Neuron (in vitro differentiated cells): ENCODE data around the gene EPB41.
"Not testable (repeated sequence)": the region's sequence is repeated elsewhere in the genome, so short reads cannot be mapped to it uniquely, and the experiment has no call there.

Source experiments
- H2AFZ ChIP-seq: one replicate; pipeline ENCODE4 v1.6.1; 2013; ENCODE audit warnings: low read depth, mild to moderate bottlenecking, inconsistent platforms, low read length, moderate library complexity
- H3K27me3 ChIP-seq: one replicate; pipeline ENCODE4 v1.6.1; 2013; ENCODE audit warnings: low read length; ENCODE audit not compliant: insufficient read depth
- H3K36me3 ChIP-seq: one replicate; pipeline ENCODE4 v1.6.1; 2013; ENCODE audit warnings: low read length; ENCODE audit not compliant: insufficient read depth
- H3K4me1 ChIP-seq: one replicate; pipeline ENCODE4 v1.6.1; 2013; ENCODE audit warnings: low read length; ENCODE audit not compliant: insufficient read depth
- H3K4me3 ChIP-seq: 2 replicates; pipeline ENCODE4 v1.5.1; 2013; ENCODE audit warnings: mild to moderate bottlenecking, low read length, moderate library complexity
- H3K9me3 ChIP-seq: one replicate; pipeline ENCODE4 v1.6.1; 2013; ENCODE audit warnings: low read length

Gene EPB41

DNA sequence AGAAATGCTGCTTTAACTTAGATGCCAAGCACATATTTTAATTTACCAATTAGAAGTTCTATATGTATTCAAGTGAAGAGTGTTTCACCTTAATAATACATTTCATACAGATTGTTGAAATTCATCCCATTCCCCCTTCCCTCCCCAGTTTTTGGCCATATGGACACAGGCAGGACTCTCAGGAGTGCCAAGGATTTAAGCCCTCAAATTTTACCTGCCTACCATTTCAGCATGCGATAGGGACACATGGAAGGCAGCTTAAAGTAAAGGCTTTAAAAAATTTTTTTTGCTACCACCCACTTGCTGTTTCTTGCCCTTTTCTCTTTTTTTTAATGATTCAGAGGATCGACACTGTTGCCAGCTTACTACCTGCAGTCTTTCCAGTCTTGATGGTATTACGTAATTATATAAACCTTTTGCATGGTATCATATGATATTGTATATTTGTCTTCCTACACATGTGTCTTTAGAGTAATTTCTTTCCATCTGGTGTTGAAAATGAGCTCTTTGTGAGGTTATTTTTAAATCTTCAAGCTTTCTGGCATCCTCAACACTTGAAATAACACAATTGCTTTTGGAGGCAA is 7.0 kb downstream of the EPB41 start:
- Histone ChIP-seq H2AFZ (no peak overlapping the region), H3K4me3 (no peak overlapping the region), H3K4me1 (peaks cover 16% of the 10 kb centered on the region), H3K9me3 (no peaks in the 10 kb centered on the region), H3K36me3 (no peaks in the 10 kb centered on the region), H3K27me3 (no peaks in the 10 kb centered on the region)

DNA sequence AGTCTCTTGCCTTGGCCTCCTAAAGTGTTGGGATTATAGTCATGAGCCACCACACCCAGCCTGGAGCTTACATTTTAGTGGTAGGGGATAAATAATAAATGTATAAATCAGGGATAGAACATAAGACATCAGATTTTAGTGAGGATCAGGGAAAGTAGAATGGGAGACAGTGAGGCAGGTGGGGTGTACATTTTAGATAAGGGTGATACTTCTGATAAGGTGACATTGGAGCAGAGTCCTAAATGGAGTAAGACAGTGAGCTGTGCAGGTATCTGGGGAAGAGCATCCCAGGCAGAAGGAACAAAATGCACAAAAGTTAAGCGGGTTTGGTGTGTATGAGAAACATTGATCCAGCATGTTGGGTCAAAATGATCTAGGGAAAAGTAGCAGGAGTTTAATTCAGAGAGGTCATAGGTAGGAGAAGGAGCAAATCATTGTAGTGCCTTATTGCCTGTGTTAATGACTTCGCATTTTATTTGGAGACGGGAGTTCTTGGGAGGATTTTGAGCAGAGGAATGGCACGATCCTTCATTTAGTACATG is 11.1 kb downstream of the EPB41 start:
- H3K36me3 ChIP-seq: no peaks in the 10 kb centered on the region
- H2AFZ ChIP-seq: no peak overlapping the region
- H3K4me3 ChIP-seq: no peak overlapping the region
- peaks cover 20% of the 10 kb centered on the region for H3K4me1 ChIP-seq
- H3K9me3 ChIP-seq: no peaks in the 10 kb centered on the region
- H3K27me3 ChIP-seq: no peaks in the 10 kb centered on the region

- H3K27me3 ChIP-seq: no peaks in the 10 kb centered on the region
- H3K4me3 ChIP-seq: no peak overlapping the region
Measured at GRCh38 chr1:28926629-28927265, 12.4 kb downstream of the EPB41 start.

DNA sequence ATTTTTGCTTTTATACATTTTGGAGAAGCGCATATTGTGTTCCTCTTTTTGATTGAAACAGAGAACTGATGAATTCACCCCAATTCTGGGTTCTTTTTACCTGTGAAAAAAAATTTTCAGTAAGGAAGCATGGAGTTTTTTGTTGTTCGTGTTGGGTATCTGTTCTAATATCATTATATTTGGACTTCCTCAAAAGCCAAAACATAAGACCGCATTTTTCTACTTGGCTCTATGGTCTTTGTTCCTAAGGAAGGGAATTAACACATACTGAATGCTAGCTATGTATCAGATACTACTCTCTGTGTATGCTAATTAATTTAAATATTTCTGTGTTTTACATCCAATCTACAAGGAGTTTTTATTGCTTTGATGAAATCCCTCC is 12.9 kb downstream of the EPB41 start:
- Histone ChIP-seq H3K9me3 (no peaks in the 10 kb centered on the region), H3K4me1 (peaks cover 20% of the 10 kb centered on the region), H2AFZ (no peak overlapping the region), H3K4me3 (no peak overlapping the region), H3K27me3 (no peaks in the 10 kb centered on the region), H3K36me3 (no peaks in the 10 kb centered on the region)

More at GRCh38 chr1:28926629-28927265, 12.4 kb downstream of the EPB41 start:
- Histone ChIP-seq H2AFZ (no peak overlapping the region), H3K36me3 (no peaks in the 10 kb centered on the region), H3K9me3 (no peaks in the 10 kb centered on the region), H3K4me1 (peaks cover 20% of the 10 kb centered on the region)

DNA sequence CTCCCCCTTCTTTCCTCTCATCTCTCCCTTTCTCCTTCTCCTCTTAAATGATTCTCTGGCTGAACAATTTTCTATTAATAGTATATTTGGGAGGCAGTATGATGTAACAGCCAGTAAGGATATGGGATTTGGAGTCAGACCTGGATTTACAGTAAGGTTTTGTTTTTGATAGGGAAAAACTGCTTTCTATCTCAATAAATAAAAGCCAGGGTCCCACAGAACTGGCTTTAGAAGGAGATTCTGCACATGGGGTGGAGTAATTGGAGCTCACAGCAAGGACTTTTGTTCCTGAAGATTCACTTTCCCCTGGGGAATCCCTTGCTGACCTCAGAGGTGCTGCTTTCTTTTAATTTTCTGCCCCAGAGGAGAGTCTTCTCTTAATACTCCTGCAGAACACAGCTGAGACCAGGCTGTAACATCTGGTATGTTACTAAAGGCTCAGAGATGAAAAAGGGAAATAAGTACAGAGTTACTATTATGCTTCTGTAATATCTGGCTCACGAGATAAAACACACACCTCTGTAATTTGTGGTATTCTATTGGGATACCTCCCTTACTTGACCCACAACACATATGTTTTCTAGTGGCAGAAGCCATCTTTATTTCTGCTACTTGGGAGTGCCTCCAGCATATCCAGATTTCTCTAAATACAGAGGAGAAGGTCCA is 13.4 kb downstream of the EPB41 start:
- H3K4me3 ChIP-seq: no peak overlapping the region
- peaks cover 20% of the 10 kb centered on the region for H3K4me1 ChIP-seq
- H3K9me3 ChIP-seq: no peaks in the 10 kb centered on the region
- H3K27me3 ChIP-seq: no peaks in the 10 kb centered on the region
- no peaks in the 10 kb centered on the region for H3K36me3 ChIP-seq
- H2AFZ ChIP-seq: no peak overlapping the region

GRCh38 chr1:28928314-28928941 is 14.1 kb downstream of the EPB41 start:
- Histone ChIP-seq H3K36me3 (no peaks in the 10 kb centered on the region), H3K27me3 (no peaks in the 10 kb centered on the region), H2AFZ (no peak overlapping the region), H3K4me3 (no peak overlapping the region), H3K4me1 (peaks cover 20% of the 10 kb centered on the region), H3K9me3 (no peaks in the 10 kb centered on the region)

DNA sequence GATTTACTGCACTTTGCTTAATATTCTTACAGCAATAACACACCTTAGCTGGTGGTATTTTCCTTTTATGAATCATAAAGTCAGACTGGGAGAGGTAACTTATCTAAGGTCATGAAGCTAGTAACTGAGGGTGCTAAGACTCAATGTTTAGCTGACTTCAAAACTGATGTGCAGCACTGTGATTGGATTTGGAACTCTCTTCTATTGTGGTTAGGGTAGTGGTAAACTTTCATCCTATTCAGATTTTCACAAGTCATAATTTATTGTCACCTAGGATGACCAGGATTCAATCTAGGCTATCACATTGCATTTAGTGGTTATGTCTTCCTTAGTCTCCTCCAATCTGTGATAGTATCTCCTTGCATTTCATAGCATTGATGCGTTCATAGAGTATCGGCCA is 18.9 kb downstream of the EPB41 start:
- Histone ChIP-seq H3K9me3 (peaks cover 4% of the 10 kb centered on the region), H3K4me1 (peaks cover 3% of the 10 kb centered on the region), H3K27me3 (no peaks in the 10 kb centered on the region), H2AFZ (no peak overlapping the region), H3K4me3 (no peak overlapping the region), H3K36me3 (no peaks in the 10 kb centered on the region)

DNA sequence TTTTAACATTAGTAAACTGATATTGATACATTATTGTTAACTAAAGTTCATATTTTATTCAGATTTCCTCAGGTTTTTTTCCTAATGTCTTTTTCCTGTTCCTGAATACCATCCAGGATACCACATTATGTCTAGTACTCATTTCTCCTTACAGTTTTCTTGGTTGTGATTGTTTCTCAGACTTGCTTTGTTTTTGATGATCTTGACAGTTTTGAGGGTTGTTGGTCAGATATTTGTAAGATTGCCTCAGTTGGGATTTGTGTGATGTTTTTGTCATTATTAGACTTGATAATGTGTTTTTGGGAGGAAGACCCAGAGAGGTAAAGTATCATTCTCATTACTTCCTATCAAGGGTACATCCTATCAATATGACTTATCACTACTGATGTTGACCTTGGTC is 19.5 kb downstream of the EPB41 start:
- no peak overlapping the region for H3K4me3 ChIP-seq
- no peaks in the 10 kb centered on the region for H3K36me3 ChIP-seq
- no peaks in the 10 kb centered on the region for H3K4me1 ChIP-seq
- no peak overlapping the region for H2AFZ ChIP-seq
- no peaks in the 10 kb centered on the region for H3K27me3 ChIP-seq
- peaks cover 6% of the 10 kb centered on the region for H3K9me3 ChIP-seq

GRCh38 chr1:28934676-28935075 is 20.3 kb downstream of the EPB41 start:
- Histone ChIP-seq H3K27me3 (no peaks in the 10 kb centered on the region), H3K4me1 (no peaks in the 10 kb centered on the region), H3K4me3 (no peak overlapping the region), H2AFZ (no peak overlapping the region), H3K9me3 (peaks cover 6% of the 10 kb centered on the region), H3K36me3 (no peaks in the 10 kb centered on the region)

DNA sequence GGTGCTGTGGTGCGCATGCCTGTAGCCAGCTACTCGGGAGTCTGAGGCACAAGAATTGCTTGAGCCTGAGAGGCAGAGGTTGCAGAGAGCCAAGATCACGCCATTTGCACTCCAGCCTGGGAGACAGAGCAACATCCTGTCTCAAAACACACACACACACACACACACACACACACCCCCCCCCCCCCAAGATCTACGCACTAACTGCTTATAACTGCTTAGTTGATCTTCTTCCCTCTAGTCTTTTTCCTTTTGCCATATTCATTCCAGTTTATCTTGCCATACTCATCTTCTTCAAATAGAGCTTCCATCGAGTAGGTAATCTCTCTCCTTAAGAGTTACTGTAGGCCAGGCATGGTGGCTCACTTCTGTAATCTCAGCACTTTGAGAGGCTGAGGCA is 20.9 kb downstream of the EPB41 start:
- Histone ChIP-seq H3K4me3 (no peak overlapping the region), H3K36me3 (no peaks in the 10 kb centered on the region), H2AFZ (no peak overlapping the region), H3K27me3 (no peaks in the 10 kb centered on the region), H3K4me1 (no peaks in the 10 kb centered on the region), H3K9me3 (peaks cover 9% of the 10 kb centered on the region)

- H3K36me3 ChIP-seq: no peaks in the 10 kb centered on the region
- H3K4me1 ChIP-seq: no peaks in the 10 kb centered on the region
- no peaks in the 10 kb centered on the region for H3K27me3 ChIP-seq
- no peak overlapping the region for H2AFZ ChIP-seq
- no peak overlapping the region for H3K4me3 ChIP-seq
- H3K9me3 ChIP-seq: peaks cover 10% of the 10 kb centered on the region
Measured at GRCh38 chr1:28936094-28936493, 21.7 kb downstream of the EPB41 start.

GRCh38 chr1:28936528-28936927 is 22.2 kb downstream of the EPB41 start:
- no peak overlapping the region for H3K4me3 ChIP-seq
- H3K9me3 ChIP-seq: peaks cover 11% of the 10 kb centered on the region

DNA sequence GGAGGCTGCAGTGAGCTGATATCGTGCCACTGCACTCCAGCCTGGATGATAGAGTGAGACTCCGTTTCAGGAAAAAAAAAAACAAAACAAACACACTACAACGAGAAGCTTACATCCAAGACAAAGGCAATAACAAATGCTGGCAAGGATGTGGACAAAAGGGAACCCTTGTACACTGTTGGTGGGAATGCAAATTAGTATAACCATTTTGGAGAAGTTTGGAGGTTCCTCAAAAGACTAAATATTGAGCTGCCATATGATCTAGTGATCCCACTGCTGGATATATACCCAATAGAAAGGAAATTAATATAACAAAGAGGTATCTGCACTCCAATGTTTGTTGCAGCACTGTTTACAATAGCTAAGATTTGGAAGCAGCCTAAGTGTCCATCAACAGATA is 29.2 kb downstream of the EPB41 start:
- H3K9me3 ChIP-seq, H3K4me3 ChIP-seq, H3K4me1 ChIP-seq, H3K27me3 ChIP-seq, H2AFZ ChIP-seq, H3K36me3 ChIP-seq: not testable (repeated sequence)

More at GRCh38 chr1:28936528-28936927, 22.2 kb downstream of the EPB41 start:
- Histone ChIP-seq H3K36me3 (no peaks in the 10 kb centered on the region), H3K4me1 (no peaks in the 10 kb centered on the region), H3K27me3 (no peaks in the 10 kb centered on the region), H2AFZ (no peak overlapping the region)
